GM21390 (cell line): ENCODE measurements around the gene CDH23.

Experiments used
- ATAC-seq: cut with Tn5 transposase; IDR thresholded peaks from one replicate; pipeline ENCODE4 v1.9.1; 2021; ENCODE audit not compliant: unreplicated experiment

CDH23 gene

GRCh38 chr10:71778071-71778825 is 381.5 kb downstream of the CDH23 start:
- no peak for ATAC-seq

- ATAC-seq = no peak
These were observed 382.9 kb downstream of the CDH23 start for GRCh38 chr10:71779641-71780040.

GRCh38 chr10:71780156-71780555 is 383.4 kb downstream of the CDH23 start:
- no peak for ATAC-seq

GRCh38 chr10:71780719-71781118 is 384.0 kb downstream of the CDH23 start:
- ATAC-seq = no peak

GRCh38 chr10:71782221-71782916 is 385.6 kb downstream of the CDH23 start:
- ATAC-seq = no peak

GRCh38 chr10:71782917-71783490 is 386.3 kb downstream of the CDH23 start:
- ATAC-seq = no peak

- no peak for ATAC-seq
These were observed 387.4 kb downstream of the CDH23 start for GRCh38 chr10:71783917-71784678.

GRCh38 chr10:71784679-71785272 is 388.1 kb downstream of the CDH23 start:
- ATAC-seq = no peak

- no peak for ATAC-seq
These were observed 392.2 kb downstream of the CDH23 start for GRCh38 chr10:71788954-71789353.

GRCh38 chr10:71789871-71790270 is 393.2 kb downstream of the CDH23 start:
- ATAC-seq = no peak

GRCh38 chr10:71790749-71791440 is 394.2 kb downstream of the CDH23 start:
- ATAC-seq = no peak

GRCh38 chr10:71795248-71795647 is 398.5 kb downstream of the CDH23 start:
- no peak for ATAC-seq

- no peak for ATAC-seq
These were observed 400.2 kb downstream of the CDH23 start for GRCh38 chr10:71796749-71797405.

GRCh38 chr10:71797533-71798307 is 401.0 kb downstream of the CDH23 start:
- no peak for ATAC-seq

GRCh38 chr10:71798308-71798624 is 401.5 kb downstream of the CDH23 start:
- no peak for ATAC-seq

- ATAC-seq = no peak
These were observed 402.4 kb downstream of the CDH23 start for GRCh38 chr10:71799112-71799511.

- no peak for ATAC-seq
These were observed 403.1 kb downstream of the CDH23 start for GRCh38 chr10:71799608-71800453.

- peak; percentile 91 for ATAC-seq
These were observed 404.6 kb downstream of the CDH23 start for GRCh38 chr10:71801361-71801760.
